NCI-H748 treated with DMSO at 0.1 percent for 48 hours (cell line): ENCODE results near the gene SFMBT2.
A peak's percentile ranks its signal among the peaks of the same experiment; 100 is the strongest.

Experiments
- DNase-seq: peaks from one replicate; lab custom pipeline; 2025; lab: John Stamatoyannopoulos, UW

SFMBT2 gene

GRCh38 chr10:7410862-7411670, at the start of gene SFMBT2:
Gene SFMBT2, minus strand, starts transcription at chr10:7411034. Its CDS starts 29,136 bp downstream, at chr10:7381898.
- no peak for DNase-seq

GRCh38 chr10:7460006-7460405, 49.2 kb upstream of the SFMBT2 start:
- no peak for DNase-seq

GRCh38 chr10:7458556-7458955, 47.7 kb upstream of the SFMBT2 start:
- DNase-seq, result no peak

- no peak for DNase-seq
Measured at GRCh38 chr10:7457478-7458316, 46.9 kb upstream of the SFMBT2 start.

GRCh38 chr10:7449063-7449695, 38.3 kb upstream of the SFMBT2 start:
- no peak for DNase-seq

- no peak for DNase-seq
Measured at GRCh38 chr10:7445474-7446185, 34.8 kb upstream of the SFMBT2 start.

- no peak for DNase-seq
Measured at GRCh38 chr10:7444551-7445121, 33.8 kb upstream of the SFMBT2 start.

- no peak for DNase-seq
Measured at GRCh38 chr10:7443036-7443435, 32.2 kb upstream of the SFMBT2 start.

GRCh38 chr10:7441403-7442147, 30.7 kb upstream of the SFMBT2 start:
- DNase-seq, result no peak

- DNase-seq, result no peak
Measured at GRCh38 chr10:7439696-7440095, 28.9 kb upstream of the SFMBT2 start.

GRCh38 chr10:7438196-7438986, 27.6 kb upstream of the SFMBT2 start:
- no peak for DNase-seq

- no peak for DNase-seq
Measured at GRCh38 chr10:7436490-7437100, 25.8 kb upstream of the SFMBT2 start.

- DNase-seq, result no peak
Measured at GRCh38 chr10:7435674-7436073, 24.8 kb upstream of the SFMBT2 start.

GRCh38 chr10:7434378-7434777, 23.5 kb upstream of the SFMBT2 start:
- no peak for DNase-seq

GRCh38 chr10:7433861-7434260, 23.0 kb upstream of the SFMBT2 start:
- DNase-seq, result no peak

- peak; percentile 15 for DNase-seq
Measured at GRCh38 chr10:7432884-7433726, 22.3 kb upstream of the SFMBT2 start.

- no peak for DNase-seq
Measured at GRCh38 chr10:7428673-7429350, 18.0 kb upstream of the SFMBT2 start.

GRCh38 chr10:7426349-7426748, 15.5 kb upstream of the SFMBT2 start:
- no peak for DNase-seq
